Amniotic stem cell (primary cell): ENCODE results near the gene ZNF335.

ENCODE experiments used
- DNase-seq: peaks from one replicate; lab custom pipeline; 2025; lab: John Stamatoyannopoulos, UW

ZNF335 gene

DNA sequence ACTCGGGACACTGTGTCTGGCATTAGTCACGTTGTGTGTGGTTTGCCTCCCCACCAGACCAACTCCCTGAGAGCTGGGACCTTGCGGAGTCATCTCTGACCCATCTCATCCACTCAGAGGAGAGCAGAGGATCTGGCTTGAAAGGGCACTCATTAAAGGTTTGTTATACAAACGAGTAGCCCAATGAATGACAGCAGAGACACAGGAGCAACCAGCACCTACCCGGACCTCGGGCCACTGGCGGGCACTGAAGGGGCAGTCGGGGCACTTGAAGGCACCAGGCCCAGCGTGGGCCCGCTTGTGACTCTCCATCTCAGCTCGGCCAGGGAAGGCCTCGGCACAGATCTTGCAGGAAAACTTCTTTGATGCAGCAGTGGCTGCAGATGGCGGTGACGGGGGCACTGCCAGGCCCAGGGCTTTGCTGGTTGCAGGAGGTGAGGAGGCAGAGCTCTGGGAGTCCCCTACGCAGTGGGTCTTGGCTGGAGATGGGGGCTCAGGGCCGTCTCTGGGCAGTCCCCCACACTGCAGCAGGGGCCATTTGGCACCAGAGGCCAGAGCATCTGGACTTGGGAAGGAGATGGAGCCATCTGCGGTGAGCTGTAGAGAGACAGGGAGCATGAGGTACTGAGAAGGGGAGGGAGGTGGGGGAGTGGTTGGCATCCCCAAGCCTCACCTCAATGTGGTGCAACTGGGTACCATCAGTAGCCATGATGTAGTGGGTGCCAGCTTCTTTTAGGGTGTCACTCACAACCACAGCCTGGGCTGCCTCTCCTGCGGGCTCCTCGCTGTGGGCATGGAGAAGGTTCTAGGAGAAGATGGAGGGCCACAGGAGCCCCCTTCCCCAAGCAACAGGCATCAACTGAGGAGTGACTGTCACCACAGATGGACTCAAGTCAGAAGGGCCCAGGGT, 19.8 kb downstream of the ZNF335 start:
- no peak for DNase-seq

DNA sequence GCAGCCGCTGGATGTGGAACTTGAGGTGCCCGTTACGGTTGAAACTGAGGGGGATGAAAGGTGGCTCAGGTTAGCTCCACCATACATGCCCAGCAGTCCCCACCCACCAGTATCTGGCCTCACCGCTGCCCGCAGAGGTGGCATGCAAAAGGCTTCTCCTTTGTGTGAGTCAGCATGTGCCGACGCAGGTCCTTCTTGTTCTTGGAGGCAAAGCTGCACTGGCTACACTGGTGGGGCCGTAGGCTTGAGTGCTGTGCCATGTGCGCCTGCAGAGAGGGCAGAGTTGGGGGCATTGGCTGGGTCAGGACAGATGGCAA, 21.7 kb downstream of the ZNF335 start:
- no peak for DNase-seq

DNA sequence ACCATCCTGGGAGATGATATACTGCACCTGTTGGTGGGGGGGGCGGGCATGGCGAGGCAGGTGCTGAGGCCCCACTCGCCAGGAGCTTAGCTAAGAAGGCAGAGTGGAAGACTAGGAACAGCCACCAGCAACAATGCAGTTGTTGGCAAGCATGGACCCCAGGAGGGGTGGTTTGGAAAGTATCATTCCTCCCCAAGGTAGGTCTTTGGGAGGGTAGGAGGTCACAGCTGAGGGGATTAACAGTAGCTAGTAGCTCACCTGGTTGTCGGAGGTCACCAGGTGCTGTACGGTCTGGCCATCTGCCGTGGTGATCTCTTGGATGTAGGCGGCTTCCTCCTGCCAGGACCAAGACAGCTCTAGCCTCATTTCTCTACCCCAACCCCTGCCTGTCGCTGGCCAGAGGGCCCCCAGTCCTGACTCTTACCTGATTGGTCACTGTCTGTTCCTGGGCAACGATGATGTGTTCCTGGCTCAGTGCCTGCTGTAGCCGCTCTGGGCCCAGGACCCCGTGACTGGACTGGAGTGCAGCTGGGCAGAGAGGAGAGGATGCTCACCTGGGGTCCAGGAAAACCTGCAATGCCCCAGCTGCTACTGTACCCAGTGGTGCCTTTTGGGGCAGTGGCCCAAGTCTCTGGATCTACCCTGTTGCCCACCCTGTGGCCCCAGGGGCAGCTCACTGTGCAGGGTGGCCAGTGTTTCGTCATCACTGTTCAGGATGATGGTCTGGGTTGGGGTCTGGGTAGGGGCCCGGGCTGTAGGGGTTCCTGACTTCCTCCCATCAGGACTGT, 22.3 kb downstream of the ZNF335 start:
- no peak for DNase-seq

DNA sequence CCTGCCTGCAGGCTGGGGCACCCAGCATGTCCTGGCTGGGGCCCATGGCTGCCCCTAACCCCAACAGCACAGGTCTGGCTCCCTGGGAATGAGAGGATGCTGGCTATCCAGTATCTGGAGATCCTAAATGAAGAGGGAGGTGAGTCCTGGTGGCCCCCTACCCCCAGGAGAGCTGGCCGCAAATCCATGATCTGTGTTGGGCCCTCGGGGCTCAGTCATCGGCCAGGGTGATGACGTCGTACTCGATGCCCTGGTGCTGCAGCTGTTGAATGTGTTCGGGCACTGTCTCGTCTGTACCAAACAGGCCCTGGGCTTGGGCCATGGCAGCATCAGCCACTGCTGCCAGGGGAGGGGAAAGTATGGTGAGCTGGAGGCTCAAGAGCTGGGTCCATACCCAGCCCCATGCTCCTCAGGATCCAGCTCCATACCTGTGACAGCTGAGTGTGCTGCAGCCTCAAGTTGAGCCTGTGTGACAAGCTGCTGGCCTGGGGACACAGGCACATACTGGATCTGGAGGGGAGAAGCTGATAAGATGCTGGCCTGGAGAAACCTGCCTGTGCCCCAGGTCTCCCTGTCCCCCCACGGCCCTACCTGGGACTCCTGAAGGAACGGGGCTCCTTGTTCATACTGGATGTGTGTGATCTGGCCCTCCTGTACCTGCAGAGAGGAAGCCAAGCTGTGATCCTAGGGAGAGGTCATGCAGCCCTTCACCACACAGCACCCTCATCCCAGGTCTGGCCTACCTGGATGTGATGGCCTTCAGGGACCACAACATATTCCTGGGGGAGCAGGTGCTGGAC, 23.1 kb downstream of the ZNF335 start:
- no peak for DNase-seq

DNA sequence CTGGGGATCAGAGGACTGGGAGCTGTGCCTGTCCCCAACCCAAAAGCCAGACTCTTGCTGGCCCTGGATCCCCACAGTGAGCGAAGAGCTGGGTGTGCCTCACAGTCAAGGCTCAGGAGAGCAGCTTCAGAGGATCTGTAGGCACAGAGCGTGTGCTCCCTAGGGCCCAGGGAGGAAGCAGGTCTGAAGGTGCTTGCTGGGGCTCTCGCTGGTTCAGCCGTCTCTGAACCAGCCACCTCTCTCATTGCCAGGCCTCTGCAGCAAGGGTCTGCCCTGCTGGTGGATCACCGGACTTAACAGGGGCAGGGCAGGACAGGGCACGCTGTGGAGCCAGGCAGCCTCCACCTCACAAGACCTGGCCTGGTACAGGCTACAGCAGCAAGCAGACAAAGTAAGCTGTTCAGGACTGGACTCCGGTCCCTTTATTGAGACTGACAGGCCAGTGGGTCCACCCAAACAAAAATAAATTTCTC, 23.7 kb downstream of the ZNF335 start:
- no peak for DNase-seq

DNA sequence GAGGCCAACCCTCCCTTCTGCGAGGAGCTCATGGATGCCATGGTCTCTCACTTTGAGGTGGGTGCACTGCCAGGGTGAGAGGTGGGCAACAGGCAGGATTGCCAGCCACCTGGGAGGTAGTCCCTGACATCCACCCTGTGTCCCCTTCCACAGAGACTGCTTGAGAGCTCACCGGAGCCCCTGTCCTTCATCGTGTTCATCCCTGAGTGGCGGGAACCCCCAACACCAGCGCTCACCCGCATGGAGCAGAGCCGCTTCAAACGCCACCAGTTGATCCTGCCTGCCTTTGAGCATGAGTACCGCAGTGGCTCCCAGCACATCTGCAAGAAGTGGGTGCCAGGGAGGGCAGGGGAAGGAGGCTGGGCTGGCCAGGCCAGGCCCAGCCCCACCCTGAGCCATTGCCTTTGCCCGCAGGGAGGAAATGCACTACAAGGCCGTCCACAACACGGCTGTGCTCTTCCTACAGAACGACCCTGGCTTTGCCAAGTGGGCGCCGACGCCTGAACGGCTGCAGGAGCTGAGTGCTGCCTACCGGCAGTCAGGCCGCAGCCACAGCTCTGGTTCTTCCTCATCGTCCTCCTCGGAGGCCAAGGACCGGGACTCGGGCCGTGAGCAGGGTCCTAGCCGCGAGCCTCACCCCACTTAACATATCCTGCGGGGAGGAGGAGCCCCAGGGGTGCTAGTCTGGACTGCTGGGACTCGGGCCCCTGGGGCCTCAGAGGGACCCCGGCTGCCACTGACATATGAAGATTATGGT, 24.7 kb downstream of the ZNF335 start:
- DNase-seq, result no peak

DNA sequence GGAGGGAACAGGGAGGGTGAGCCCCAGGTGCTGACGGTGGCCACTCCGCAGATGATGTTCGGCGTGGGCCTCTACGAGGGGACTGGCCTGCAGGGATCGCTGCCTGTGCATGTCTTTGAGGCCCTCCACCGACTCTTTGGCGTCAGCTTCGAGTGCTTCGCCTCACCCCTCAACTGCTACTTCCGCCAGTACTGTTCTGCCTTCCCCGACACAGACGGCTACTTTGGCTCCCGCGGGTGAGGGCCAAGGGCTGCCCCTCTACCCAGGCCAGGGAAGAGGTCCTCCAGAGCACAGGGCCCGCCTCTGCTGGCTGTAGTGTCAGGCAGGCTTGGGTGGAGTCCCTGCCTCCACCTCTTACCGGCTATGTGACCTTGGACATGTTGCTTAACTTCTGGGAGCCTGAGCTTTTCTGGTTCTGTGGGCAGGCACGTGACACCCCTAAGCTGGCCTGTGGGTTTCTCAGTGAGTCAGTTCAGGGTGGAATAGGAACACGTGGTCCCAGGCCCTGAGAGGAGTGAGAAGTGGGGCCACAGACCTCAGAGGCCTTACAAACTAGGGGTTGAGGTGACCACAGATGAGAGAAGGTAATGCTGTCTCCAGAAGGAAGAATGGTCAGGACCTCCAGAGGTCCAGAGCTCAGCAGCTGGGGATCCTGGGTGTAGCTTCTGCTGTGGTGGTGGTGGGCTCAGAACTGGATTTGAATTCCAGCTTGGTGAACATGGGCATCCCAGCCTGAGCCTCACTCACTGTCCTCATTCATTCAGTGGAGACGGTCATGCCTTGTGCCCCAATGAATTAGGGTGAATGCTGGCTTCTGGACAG, 25.6 kb downstream of the ZNF335 start:
- no peak for DNase-seq

DNA sequence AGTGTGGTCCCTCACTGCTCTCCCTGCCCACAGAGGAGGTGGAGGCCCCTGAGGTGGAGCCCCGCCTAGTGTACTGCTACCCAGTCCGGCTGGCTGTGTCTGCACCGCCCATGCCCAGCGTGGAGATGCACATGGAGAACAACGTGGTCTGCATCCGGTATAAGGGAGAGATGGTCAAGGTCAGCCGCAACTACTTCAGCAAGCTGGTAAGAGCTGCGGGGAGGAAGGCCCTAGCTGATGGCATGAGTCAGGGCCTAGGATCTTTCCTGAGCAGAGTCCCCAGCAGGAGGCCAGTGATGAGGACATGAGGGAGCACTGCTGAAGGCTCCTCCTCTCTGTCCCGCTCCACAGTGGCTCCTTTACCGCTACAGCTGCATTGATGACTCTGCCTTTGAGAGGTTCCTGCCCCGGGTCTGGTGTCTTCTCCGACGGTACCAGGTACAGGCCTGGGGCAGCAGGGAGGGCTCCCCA, 26.3 kb downstream of the ZNF335 start:
- DNase-seq, result no peak

DNA sequence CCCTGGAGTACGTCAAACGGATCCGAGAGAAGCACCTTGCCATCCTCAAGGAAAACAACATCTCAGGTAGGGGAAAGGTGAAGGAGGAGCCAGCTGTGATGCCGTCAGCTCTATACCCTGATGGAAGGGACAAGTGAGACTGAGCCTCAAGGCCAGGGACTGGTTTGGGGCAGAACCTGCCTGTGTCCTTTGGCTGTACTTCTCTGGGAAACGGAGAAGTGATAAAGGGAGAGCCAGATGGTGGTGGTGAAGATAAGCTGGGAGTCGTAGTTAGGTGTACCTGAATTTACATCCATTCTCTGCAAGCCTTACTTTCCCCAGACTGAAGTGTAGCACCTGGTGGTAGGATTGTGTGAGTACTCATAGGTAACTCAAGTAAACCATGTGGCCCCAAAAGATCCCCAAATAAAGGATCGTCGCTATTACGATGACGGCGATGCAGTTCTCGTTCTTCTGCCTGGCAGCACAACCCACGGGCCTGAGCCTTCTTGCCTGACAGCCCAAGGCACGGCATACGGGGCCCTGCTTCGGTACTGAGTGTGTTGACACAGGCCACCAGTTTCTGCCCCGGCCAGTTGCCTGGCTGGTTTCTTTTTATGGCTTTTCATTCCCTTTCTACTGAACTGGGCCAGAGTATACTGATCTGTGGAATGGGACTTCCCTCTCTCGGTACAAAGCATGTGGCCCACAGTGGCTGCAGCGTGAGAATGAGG, 26.9 kb downstream of the ZNF335 start:
- DNase-seq, result no peak

DNA sequence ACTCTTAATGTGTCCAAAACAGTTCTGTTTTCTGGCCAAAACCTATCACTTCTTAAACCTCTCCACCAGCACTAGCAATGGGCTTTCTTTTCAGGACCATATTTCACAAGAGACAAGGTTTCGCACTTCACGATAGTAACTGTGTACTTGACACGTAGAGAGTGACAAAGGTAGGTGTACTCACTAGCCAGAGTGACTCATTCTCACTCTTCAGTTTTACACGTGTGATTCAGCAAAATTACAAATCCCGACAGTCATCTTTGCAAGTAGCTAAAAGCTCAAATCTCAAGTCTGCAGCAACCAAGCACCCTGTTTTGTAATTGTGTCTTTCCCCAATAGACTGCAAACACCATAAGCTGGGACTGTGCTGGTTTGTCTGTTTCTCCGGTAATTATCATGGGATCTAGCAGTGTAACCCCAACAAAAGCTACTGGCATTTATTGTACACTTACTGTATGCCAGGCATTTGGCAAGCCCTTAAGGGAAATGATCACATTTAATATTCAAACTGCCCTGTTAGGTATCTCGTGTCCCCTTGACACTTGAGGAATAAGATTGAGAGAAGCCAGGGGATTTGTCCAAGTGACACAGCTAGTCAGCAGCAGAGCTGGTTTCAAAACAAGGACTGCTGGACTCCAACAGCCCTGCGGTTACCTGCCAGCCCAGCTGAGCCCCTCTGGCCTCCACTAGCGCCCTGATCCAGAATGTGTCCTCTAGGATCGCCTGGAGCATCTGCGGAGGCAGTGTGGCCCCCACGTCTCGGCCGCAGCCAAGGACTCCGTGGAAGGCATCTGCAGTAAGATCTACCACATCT, 27.6 kb downstream of the ZNF335 start:
- no peak for DNase-seq

DNA sequence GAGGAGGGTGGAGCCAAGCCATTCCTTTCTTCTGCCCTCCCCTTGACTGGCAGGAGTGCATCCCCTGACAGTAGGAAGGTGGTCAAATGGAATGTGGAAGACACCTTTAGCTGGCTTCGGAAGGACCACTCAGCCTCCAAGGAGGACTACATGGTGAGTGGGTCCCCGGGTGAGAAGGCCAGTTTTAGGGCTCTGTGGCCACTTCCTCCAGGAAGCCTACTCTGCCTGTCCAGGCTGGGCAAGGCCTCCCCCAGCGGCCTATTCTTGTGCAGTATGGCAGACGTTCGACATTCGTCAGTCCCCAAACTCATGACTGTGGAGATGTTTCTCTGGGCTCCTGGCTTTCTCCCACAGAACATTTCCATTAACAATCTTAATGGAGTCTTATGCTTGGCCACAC, 28.4 kb downstream of the ZNF335 start:
- DNase-seq, result no peak

DNA sequence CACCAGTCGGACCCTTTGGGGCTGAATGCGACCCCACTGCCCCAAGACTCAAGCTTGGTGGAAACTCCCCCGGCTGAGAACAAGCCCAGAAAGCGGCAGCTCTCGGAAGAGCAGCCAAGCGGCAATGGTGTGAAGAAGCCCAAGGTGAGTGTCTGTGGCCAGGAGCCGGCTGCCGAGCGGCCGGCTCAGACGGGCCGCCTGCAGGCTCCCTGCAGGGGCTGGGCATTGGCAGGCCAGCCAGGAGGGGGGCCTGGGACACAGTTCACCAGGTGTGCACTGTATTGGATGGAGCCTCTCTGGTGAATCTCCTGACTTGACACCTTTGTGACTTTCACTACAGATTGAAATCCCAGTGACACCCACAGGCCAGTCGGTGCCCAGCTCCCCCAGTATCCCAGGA, 31.5 kb downstream of the ZNF335 start:
- no peak for DNase-seq

DNA sequence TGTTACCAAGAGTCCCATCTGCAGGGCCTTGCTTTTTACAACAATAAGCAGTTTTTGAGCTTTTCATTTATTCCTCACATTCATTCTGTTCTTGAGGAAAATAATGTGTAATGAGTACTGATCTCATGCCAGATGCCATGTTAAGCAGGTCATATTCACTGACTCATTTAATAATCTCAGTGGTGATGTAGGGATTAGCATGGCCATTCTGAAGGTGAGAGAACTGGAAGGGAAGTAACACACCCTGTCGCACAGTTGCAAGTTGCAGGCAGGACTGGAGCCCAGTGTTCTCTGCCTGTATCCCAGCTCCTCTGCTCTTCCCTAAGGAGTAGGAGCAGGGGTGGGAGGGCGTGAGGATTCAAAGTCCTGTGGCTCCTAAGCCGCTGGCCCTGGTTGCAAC, 31.9 kb downstream of the ZNF335 start:
- no peak for DNase-seq

DNA sequence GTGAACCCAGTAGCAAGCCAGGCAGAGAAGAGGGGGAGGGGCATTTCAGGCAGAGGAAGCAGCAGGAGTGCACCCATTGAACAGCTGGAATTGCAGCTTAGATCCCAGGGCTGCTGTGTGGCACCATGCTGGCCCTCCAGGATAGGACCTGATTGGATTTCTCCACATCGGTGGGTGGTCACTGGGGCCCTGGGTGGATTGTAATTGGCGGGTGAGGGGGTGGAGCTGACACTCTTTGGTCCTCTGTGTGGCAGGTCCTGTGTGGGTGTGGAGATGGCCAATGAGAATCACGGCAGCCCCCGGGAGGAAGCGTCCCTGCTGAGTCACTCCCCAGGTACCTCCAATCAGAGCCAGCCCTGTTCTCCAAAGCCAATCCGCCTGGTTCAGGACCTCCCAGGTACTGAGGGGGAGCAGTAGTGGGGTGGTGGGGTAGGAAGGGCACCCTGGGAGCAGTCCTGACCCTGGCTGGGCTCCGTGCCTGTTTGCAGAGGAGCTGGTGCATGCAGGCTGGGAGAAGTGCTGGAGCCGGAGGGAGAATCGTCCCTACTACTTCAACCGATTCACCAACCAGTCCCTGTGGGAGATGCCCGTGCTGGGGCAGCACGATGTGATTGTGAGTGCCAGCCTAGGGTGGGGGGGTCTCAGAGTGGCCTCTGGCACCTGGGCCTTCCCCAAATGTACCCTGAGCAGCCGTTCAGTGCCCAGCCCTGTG, 33.1 kb downstream of the ZNF335 start:
- DNase-seq, result no peak

DNA sequence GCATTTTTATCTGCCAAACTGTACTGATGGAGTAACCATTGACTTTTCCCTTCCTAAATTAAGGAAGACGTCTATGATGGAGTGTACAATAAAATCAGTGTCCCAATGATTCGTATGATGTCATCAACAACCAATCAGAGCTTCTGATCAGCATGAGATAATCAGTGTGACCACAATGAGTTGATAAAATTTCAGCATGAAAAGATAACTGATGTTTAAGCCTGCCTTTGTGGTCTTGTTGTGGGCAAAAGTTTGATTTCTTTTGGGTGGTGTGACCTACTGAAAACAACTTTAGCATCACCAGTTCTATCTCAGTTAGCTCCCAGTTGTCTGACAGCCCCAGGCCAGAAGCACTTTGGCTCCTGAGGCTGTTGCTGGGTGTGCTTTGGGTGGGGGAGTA, 34.2 kb downstream of the ZNF335 start:
- DNase-seq, result no peak

DNA sequence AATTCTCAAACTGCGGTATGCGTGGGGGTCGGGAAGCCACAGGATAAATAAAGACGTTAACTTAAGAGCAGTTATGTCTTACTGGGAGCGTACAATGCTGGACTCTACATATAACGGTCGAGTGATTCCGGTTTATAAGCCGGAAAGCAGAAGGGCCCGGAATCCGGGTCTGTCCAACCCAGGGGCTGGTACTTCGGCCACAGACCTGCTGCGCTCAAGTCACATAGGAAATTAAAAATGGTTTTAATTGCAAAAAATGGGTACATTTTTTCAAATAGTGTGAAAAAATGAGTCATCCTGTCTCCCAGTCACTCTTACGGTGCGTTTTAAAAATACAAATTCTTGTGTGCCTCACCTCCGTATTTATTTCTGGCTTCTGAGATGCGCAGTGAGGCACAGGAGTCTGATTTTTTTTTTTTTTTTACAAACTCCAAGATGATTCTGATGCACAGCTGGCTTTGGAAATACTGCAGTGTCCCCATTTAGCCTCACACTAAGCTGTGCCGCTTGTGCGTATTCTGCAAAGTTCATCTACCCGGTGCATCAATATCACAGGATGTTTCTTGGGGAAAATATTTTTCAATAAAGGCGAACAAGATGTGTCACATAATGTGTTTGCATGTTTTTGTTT, 36.5 kb downstream of the ZNF335 start:
- no peak for DNase-seq

DNA sequence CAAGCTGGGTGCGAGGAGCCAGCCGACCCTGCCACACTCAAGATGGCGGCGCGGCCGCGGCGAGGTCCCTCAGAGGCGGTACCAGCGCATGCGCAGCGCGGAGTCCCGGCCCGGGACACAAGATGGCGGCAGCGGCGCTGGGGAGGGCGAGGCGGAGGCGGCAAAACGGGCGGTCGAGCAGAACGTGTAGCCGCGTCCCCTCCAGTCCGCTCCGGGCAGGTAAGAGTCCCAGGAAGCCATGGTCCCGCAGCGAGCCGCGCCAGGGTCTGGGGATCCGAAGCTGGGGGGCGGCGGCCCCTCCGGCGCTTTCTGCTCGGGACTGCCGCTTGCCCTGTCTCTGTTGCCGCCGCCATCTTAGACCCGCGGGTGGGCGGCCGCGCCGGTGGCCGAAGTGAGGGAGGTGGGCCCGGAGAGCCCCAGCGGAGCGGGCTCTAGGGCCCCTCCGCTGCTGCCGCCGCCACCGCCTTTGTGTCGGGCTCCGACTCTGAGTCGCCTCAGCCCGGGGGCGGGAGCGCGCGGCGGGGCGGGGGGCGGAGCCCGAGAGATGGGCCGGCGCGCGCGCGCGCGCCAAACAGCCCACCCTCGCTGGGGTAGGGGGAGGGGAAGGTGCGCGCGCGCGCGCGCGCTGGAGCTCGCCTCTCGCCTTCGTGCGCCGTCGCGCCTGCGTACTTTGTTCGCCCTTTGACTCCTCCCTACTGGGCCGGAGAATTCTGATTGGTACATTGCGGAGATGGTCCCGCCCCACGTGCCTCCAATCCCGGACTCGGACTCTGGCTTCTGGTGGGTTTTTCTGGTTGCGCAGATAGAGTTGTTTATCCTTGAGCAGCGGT, 37.2 kb downstream of the ZNF335 start, which contains the start of gene PCIF1:
Gene PCIF1 (plus strand): TSS at position 98 of the 830 bp plus-strand sequence. CDS start 4,317 bp downstream, outside the sequence.
- peak; percentile 98 for DNase-seq
